Measurements from ENCODE around the gene FBXL14. TPM values are rescaled to one million over a fixed set of nuclear protein-coding genes. Genes with fewer than 3 reads are reported as not detected.
A peak's percentile ranks its signal among the peaks of the same experiment; 100 is the strongest.

FBXL14 gene
- polyA plus RNA-seq, 1 of the 3 experiments (the other 2 are of a cell fraction), result 11.3 TPM

DNA sequence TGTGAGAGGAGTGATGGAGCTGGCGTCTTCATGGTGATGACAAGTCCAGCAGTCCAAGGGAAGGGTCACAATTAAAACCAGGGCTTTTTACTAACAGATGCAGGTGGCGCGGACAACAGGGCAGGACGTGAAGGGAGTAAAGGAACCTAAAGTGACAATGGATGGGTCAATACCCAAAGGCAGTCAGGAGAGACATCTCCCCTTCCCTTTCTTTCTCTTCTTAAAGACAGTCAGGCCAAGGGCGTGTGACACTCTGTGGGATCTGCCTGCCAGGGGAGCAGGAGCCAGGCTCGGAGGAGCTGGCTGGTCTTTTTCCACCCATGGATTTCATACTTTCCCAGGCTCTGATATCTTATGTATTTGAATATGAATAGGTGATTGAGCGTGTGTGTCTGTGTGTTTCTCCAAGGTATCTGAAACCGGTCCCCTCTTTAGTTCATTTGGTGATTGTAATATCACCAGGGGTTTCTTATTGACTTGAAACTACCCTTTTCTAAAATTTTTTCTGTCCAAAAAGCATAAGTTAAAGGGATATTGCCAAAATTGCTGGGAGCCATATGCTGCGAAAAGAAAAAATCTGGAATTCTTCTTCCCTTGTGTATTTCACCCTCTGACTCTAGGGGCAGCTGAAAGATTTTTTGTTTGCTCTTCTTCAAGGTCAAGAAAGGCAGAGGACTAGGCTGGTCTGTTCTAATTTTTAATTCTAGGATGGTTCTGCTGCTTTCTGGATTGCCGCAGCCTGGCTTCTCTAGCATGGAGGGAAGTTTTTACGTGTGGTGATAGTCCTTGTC lies 61.8 kb downstream of the FBXL14 start:
- H3K4me3 ChIP-seq (ENCODE audit: low read depth in 2 of 2, low read length in 1 of 2), result peak overlapping the region in 1 of 2 experiments; percentile 81; a peak in 2 of 4 replicates
- peaks cover 61% of the 10 kb centered on the region for H4K20me1 ChIP-seq (ENCODE audit: insufficient read depth)
- H3K27ac ChIP-seq (ENCODE audit: low read depth in 2 of 2, low read length in 1 of 2), result peak overlapping the region in 1 of 2 experiments; percentile 11; a peak in 1 of 4 replicates

DNA sequence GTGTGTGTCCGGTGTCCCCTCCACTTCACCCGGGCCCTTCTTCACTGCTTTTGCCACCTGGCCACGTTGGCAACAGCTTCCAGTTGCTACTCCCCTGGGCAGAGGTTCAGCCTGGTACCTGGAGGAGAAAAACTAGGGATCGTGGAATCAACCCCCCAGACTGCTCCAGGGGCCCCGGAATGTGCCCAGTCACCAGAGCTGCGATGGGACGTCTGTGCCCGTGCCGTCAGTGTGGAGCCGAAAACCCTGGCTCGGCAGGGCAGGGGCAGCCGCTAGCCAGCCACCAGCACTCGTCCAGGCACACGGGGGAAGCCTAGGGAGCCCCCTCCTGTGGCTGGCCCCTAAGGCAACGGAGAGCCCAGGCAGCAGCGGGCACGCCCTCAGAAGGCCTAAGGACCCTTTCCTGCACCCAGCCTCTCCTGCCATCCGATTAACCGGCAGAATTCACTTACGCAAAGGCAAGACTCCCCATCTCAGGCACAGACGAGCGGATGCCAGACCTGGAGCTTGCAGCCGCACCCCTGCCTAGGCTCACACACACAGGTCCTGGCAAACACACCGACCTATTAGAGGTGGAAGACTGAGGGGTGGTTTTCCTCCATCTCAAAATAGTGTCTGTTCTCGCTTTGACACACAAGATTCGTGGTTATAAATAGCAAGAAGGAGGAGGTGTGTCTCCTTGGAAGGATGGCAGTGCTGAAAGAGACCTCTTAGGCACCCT lies 62.6 kb downstream of the FBXL14 start:
- Histone ChIP-seq H3K9me3 (no peaks in the 10 kb centered on the region), H3K4me1 (ENCODE audit: control insufficient read depth in 1 of 2, insufficient read depth in 2 of 2, low read depth in 1 of 2, low read length in 1 of 2) (peaks cover 7 to 30% of the 10 kb centered on the region in 2 experiments; a peak in 3 of 4 replicates), H3K4me2 (peak overlapping the region; percentile 93), H3K27ac (ENCODE audit: low read depth in 2 of 2, low read length in 1 of 2) (peak overlapping the region in 1 of 2 experiments; percentile 35; a peak in 2 of 4 replicates), H3K36me3 (replicated peaks in 1 of 2; ENCODE audit: control insufficient read depth in 1 of 2, insufficient read depth in 2 of 2, low read length in 1 of 2) (no peaks in the 10 kb centered on the region), H3K79me2 (ENCODE audit: insufficient read depth) (peaks cover 74% of the 10 kb centered on the region), H3K4me3 (ENCODE audit: low read depth in 2 of 2, low read length in 1 of 2) (peak overlapping the region; percentile 59 to 81; a peak in 3 of 4 replicates), H2AFZ (ENCODE audit: low read depth) (no peak overlapping the region), H3K9me2 (no peaks in the 10 kb centered on the region), H3F3A (replicated peaks; ENCODE audit: insufficient read depth) (no peaks in the 10 kb centered on the region), H3K9ac (peak overlapping the region; percentile 79), H4K20me1 (ENCODE audit: insufficient read depth) (peaks cover 54% of the 10 kb centered on the region), H3K27me3 (ENCODE audit: insufficient read depth) (no peaks in the 10 kb centered on the region)
- POLR2A ChIA-PET, result no interaction called here
- 78% methylated on average over 15 of the region's 26 CpGs for WGBS (ENCODE audit: low lambda C conversion rate)
- DNase-seq, result no peak
- CTCF ChIA-PET, result interaction anchor here (1.0 to 1.3 kb wide), 2 partner anchors 14 to 51 kb away, joined by 3 to 4 read pairs; no protein-coding TSS in a partner anchor
- TF ChIP-seq YY1 (IDR thresholded peaks at IDR 0.05; ENCODE audit: low read depth) (no peak), RXRA (IDR thresholded peaks at IDR 0.05; ENCODE audit: borderline replicate concordance, low read depth) (no peak), NFIC (IDR thresholded peaks at IDR 0.05; ENCODE audit: borderline replicate concordance) (no peak), MEF2A (IDR thresholded peaks at IDR 0.05; ENCODE audit: borderline replicate concordance, low read depth) (no peak), POLR2AphosphoS5 (IDR thresholded peaks at IDR 0.05; ENCODE audit: low read depth, low read length) (no peak), FOXJ3 (CRISPR knock-in tag; IDR thresholded peaks at IDR 0.05) (no peak), GABPA (IDR thresholded peaks at IDR 0.05; ENCODE audit: low read depth) (no peak), FOXM1 (IDR thresholded peaks at IDR 0.05; ENCODE audit: low read depth) (no peak), EZH2phosphoT487 (IDR thresholded peaks at IDR 0.05; ENCODE audit: borderline replicate concordance, low read depth) (no peak), MXI1 (IDR thresholded peaks at IDR 0.05; ENCODE audit: low read depth, low read length) (no peak), JUND (IDR thresholded peaks at IDR 0.05) (no peak)
- TF ChIP-seq, protein P1, sequence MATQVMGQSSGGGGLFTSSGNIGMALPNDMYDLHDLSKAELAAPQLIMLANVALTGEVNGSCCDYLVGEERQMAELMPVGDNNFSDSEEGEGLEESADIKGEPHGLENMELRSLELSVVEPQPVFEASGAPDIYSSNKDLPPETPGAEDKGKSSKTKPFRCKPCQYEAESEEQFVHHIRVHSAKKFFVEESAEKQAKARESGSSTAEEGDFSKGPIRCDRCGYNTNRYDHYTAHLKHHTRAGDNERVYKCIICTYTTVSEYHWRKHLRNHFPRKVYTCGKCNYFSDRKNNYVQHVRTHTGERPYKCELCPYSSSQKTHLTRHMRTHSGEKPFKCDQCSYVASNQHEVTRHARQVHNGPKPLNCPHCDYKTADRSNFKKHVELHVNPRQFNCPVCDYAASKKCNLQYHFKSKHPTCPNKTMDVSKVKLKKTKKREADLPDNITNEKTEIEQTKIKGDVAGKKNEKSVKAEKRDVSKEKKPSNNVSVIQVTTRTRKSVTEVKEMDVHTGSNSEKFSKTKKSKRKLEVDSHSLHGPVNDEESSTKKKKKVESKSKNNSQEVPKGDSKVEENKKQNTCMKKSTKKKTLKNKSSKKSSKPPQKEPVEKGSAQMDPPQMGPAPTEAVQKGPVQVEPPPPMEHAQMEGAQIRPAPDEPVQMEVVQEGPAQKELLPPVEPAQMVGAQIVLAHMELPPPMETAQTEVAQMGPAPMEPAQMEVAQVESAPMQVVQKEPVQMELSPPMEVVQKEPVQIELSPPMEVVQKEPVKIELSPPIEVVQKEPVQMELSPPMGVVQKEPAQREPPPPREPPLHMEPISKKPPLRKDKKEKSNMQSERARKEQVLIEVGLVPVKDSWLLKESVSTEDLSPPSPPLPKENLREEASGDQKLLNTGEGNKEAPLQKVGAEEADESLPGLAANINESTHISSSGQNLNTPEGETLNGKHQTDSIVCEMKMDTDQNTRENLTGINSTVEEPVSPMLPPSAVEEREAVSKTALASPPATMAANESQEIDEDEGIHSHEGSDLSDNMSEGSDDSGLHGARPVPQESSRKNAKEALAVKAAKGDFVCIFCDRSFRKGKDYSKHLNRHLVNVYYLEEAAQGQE (IDR thresholded peaks at IDR 0.05; ENCODE audit: low read depth, low read length), result no peak
- TF ChIP-seq, protein P2, sequence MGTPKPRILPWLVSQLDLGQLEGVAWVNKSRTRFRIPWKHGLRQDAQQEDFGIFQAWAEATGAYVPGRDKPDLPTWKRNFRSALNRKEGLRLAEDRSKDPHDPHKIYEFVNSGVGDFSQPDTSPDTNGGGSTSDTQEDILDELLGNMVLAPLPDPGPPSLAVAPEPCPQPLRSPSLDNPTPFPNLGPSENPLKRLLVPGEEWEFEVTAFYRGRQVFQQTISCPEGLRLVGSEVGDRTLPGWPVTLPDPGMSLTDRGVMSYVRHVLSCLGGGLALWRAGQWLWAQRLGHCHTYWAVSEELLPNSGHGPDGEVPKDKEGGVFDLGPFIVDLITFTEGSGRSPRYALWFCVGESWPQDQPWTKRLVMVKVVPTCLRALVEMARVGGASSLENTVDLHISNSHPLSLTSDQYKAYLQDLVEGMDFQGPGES (IDR thresholded peaks at IDR 0.05; ENCODE audit: low read depth, low read length), result no peak
- TF ChIP-seq, protein P3, sequence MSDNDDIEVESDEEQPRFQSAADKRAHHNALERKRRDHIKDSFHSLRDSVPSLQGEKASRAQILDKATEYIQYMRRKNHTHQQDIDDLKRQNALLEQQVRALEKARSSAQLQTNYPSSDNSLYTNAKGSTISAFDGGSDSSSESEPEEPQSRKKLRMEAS (IDR thresholded peaks at IDR 0.05; ENCODE audit: low read depth), result no peak

More for the DNA sequence above, 61.8 kb downstream of the FBXL14 start:
- Histone ChIP-seq H3K9ac (peak overlapping the region; percentile 79), H3K36me3 (replicated peaks in 1 of 2; ENCODE audit: control insufficient read depth in 1 of 2, insufficient read depth in 2 of 2, low read length in 1 of 2) (no peaks in the 10 kb centered on the region), H3F3A (replicated peaks; ENCODE audit: insufficient read depth) (no peaks in the 10 kb centered on the region), H3K27me3 (ENCODE audit: insufficient read depth) (no peaks in the 10 kb centered on the region), H3K9me2 (no peaks in the 10 kb centered on the region), H3K4me1 (ENCODE audit: control insufficient read depth in 1 of 2, insufficient read depth in 2 of 2, low read depth in 1 of 2, low read length in 1 of 2) (peaks cover 7 to 30% of the 10 kb centered on the region in 2 experiments; a peak in 3 of 4 replicates), H2AFZ (ENCODE audit: low read depth) (no peak overlapping the region), H3K4me2 (peak overlapping the region; percentile 93), H3K9me3 (no peaks in the 10 kb centered on the region), H3K79me2 (ENCODE audit: insufficient read depth) (peaks cover 81% of the 10 kb centered on the region)
- no peak for DNase-seq
- WGBS (ENCODE audit: low lambda C conversion rate), result 92% methylated on average over 11 of the region's 11 CpGs
- no peak for TF ChIP-seq SMC3 (IDR thresholded peaks at IDR 0.05; ENCODE audit: low read depth, low read length)
- TF ChIP-seq, protein P4, sequence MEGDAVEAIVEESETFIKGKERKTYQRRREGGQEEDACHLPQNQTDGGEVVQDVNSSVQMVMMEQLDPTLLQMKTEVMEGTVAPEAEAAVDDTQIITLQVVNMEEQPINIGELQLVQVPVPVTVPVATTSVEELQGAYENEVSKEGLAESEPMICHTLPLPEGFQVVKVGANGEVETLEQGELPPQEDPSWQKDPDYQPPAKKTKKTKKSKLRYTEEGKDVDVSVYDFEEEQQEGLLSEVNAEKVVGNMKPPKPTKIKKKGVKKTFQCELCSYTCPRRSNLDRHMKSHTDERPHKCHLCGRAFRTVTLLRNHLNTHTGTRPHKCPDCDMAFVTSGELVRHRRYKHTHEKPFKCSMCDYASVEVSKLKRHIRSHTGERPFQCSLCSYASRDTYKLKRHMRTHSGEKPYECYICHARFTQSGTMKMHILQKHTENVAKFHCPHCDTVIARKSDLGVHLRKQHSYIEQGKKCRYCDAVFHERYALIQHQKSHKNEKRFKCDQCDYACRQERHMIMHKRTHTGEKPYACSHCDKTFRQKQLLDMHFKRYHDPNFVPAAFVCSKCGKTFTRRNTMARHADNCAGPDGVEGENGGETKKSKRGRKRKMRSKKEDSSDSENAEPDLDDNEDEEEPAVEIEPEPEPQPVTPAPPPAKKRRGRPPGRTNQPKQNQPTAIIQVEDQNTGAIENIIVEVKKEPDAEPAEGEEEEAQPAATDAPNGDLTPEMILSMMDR (IDR thresholded peaks at IDR 0.05), result peak; percentile 35; the same call in 1 of the 2 replicates
- TF ChIP-seq EZH2phosphoT487 (IDR thresholded peaks at IDR 0.05; ENCODE audit: borderline replicate concordance, low read depth), result no peak
- TF ChIP-seq MXI1 (IDR thresholded peaks at IDR 0.05; ENCODE audit: low read depth, low read length), result no peak
- no peak for TF ChIP-seq SIN3A (IDR thresholded peaks at IDR 0.05; ENCODE audit: borderline replicate concordance, low read depth, low read length)
- ChIA-PET POLR2A (no interaction called here), CTCF (interaction anchor here (1.3 kb wide), 1 partner anchor 51 kb away, joined by 4 read pairs; no protein-coding TSS in a partner anchor)
